HEK293 (cell line): ENCODE data around the gene CXCL8.

Source experiments
- CTCF ChIA-PET: fragments of 350-600 bp; formaldehyde crosslinking; extraction: SDS; loops from one replicate; lab custom pipeline; 2021; ENCODE audit warnings: antibody characterized with exemption; lab: Yijun Ruan, JAX
- POLR2A ChIA-PET: fragments of 300-600 bp; formaldehyde crosslinking; extraction: SDS; loops from one replicate; lab custom pipeline; 2020; ENCODE audit warnings: antibody characterized with exemption, inconsistent platforms; lab: Yijun Ruan, JAX
- H3K27ac ChIP-seq: fragments of 200-500 bp; sonication (Bioruptor generic); 2 replicates; pipeline ENCODE4 v1.5.1; 2014; ENCODE audit warnings: low read depth, low read length, control low read depth, inconsistent platforms; ENCODE audit errors: extremely low read depth
- H3K36me3 ChIP-seq, 2 experiments: fragments of 200-500 bp in 1 of 2; sonication (Bioruptor generic) in 1 of 2; 1 replicate in 1 of 2; 2 replicates in 1 of 2; pipeline ENCODE4 v1.5.1; 2014 to 2017; ENCODE audit warnings: inconsistent platforms in 2 of 2, low read length in 2 of 2; ENCODE audit not compliant: control insufficient read depth in 2 of 2, insufficient read depth in 1 of 2
- H3K4me1 ChIP-seq: fragments of 200-500 bp; sonication (Bioruptor generic); 2 replicates; pipeline ENCODE4 v1.5.1; 2014; ENCODE audit warnings: mild to moderate bottlenecking, low read length, inconsistent platforms; ENCODE audit not compliant: control insufficient read depth, insufficient read depth
- H3K4me3 ChIP-seq: 2 replicates; pipeline ENCODE4 v1.5.1; 2011; ENCODE audit warnings: low read depth, mild to moderate bottlenecking, control low read depth, low read length, moderate library complexity
- H3K9me3 ChIP-seq: fragments of 200-500 bp; sonication (Bioruptor generic); 2 replicates; pipeline ENCODE4 v1.5.1; 2014; ENCODE audit warnings: low read depth, low read length, inconsistent platforms; ENCODE audit not compliant: control insufficient read depth, insufficient read depth
- EGR2 ChIP-seq: fragments of 450-650 bp; formaldehyde crosslinking; IDR thresholded peaks from 2 replicates; pipeline ENCODE4 v1.5.1; 2016; ENCODE audit warnings: low read depth, missing biosample characterization, missing genetic modification characterization
- OSR2 ChIP-seq: fragments of 450-650 bp; formaldehyde crosslinking; IDR thresholded peaks from 2 replicates; pipeline ENCODE4 v1.5.1; 2016; ENCODE audit warnings: missing biosample characterization, missing genetic modification characterization
- PRDM2 ChIP-seq: fragments of 450-650 bp; formaldehyde crosslinking; IDR thresholded peaks from 2 replicates; pipeline ENCODE4 v1.5.1; 2016; ENCODE audit warnings: missing biosample characterization, missing genetic modification characterization, borderline replicate concordance
- PRDM4 ChIP-seq: fragments of 450-650 bp; formaldehyde crosslinking; IDR thresholded peaks from 2 replicates; pipeline ENCODE4 v1.5.1; 2017; ENCODE audit warnings: missing biosample characterization, missing genetic modification characterization
- YY2 ChIP-seq: fragments of 450-650 bp; formaldehyde crosslinking; IDR thresholded peaks from 2 replicates; pipeline ENCODE4 v1.5.1; 2016; ENCODE audit warnings: missing biosample characterization, missing genetic modification characterization
- ZBTB49 ChIP-seq: fragments of 450-650 bp; formaldehyde crosslinking; IDR thresholded peaks from 2 replicates; pipeline ENCODE4 v1.5.1; 2016; ENCODE audit warnings: missing biosample characterization, missing genetic modification characterization, low read depth
- ZNF16 ChIP-seq: fragments of 450-650 bp; formaldehyde crosslinking; IDR thresholded peaks from 2 replicates; pipeline ENCODE4 v1.5.1; 2016; ENCODE audit warnings: low read depth, missing biosample characterization, missing genetic modification characterization
- ZNF223 ChIP-seq: fragments of 450-650 bp; formaldehyde crosslinking; IDR thresholded peaks from 2 replicates; pipeline ENCODE4 v1.5.1; 2016; ENCODE audit warnings: missing biosample characterization, missing genetic modification characterization
- ZNF274 ChIP-seq, 2 experiments: fragments of 200-500 bp in 1 of 2; fragments of 450-650 bp in 1 of 2; sonication (Bioruptor generic) in 1 of 2; formaldehyde crosslinking in 1 of 2; IDR thresholded peaks; 2 replicates each; pipeline versions ENCODE4 v1.5.1 to v1.6.1; 2014 to 2016; ENCODE audit warnings: borderline replicate concordance in 1 of 2, inconsistent platforms in 1 of 2, low read length in 1 of 2, missing biosample characterization in 1 of 2, missing genetic modification characterization in 1 of 2
- ZNF324 ChIP-seq: fragments of 450-650 bp; formaldehyde crosslinking; IDR thresholded peaks from 2 replicates; pipeline ENCODE4 v1.5.1; 2016; ENCODE audit warnings: missing biosample characterization, missing genetic modification characterization
- ZNF398 ChIP-seq: fragments of 450-650 bp; formaldehyde crosslinking; IDR thresholded peaks from 2 replicates; pipeline ENCODE4 v1.5.1; 2017; ENCODE audit warnings: missing biosample characterization, missing genetic modification characterization
- ZNF530 ChIP-seq: fragments of 450-650 bp; formaldehyde crosslinking; IDR thresholded peaks from 2 replicates; pipeline ENCODE4 v1.5.1; 2016; ENCODE audit warnings: low read depth, missing biosample characterization, missing genetic modification characterization
- ZNF544 ChIP-seq: fragments of 450-650 bp; formaldehyde crosslinking; IDR thresholded peaks from 2 replicates; pipeline ENCODE4 v1.5.0; 2017; ENCODE audit warnings: missing biosample characterization, missing genetic modification characterization
- ZNF555 ChIP-seq: fragments of 450-650 bp; formaldehyde crosslinking; conservative IDR thresholded peaks from 2 replicates; pipeline ENCODE4 v1.5.1; 2017; ENCODE audit warnings: missing biosample characterization, mild to moderate bottlenecking, missing genetic modification characterization, inconsistent platforms
- ZNF621 ChIP-seq: fragments of 450-650 bp; formaldehyde crosslinking; IDR thresholded peaks from 2 replicates; pipeline ENCODE4 v1.5.1; 2017; ENCODE audit warnings: missing biosample characterization, missing genetic modification characterization
- ZNF664 ChIP-seq: fragments of 450-650 bp; formaldehyde crosslinking; IDR thresholded peaks from 2 replicates; pipeline ENCODE4 v1.5.1; 2016; ENCODE audit warnings: missing biosample characterization, missing genetic modification characterization
- TF ChIP-seq, protein P1 (sequence below): fragments of 450-650 bp; formaldehyde crosslinking; conservative IDR thresholded peaks from 2 replicates; pipeline ENCODE4 v1.5.1; 2016; ENCODE audit warnings: low read depth, missing biosample characterization, missing genetic modification characterization
- TF ChIP-seq, protein P2 (sequence below): fragments of 450-650 bp; formaldehyde crosslinking; IDR thresholded peaks from 2 replicates; pipeline ENCODE4 v1.5.1; 2016; ENCODE audit warnings: missing biosample characterization, missing genetic modification characterization
- TF ChIP-seq, protein P3 (sequence below): fragments of 450-650 bp; formaldehyde crosslinking; IDR thresholded peaks from 2 replicates; pipeline ENCODE4 v1.5.1; 2016; ENCODE audit warnings: missing biosample characterization, missing genetic modification characterization

The CXCL8 gene

DNA sequence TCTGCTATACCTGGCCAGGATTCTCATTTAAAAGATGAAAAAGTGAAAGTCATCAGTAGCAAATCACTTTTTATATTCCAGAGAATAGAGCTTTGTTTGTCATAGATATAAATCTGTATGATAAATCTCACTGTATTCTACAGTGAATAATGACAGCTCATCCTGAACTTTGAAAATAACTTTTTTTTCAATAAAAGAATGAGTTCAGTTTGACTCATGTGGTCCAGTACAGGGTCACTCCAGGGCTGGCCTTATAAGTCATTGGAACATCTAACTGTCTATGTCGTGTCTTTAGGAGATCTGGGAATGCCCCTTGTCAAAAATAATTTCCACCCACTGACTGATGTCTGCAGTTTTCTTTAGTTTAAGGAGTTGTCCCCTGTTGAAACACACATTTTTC lies 18.5 kb upstream of the CXCL8 start:
- H3K4me1 ChIP-seq: no peaks in the 10 kb centered on the region
- POLR2A ChIA-PET: no interaction called here
- H3K27ac ChIP-seq: no peak overlapping the region
- H3K4me3 ChIP-seq: no peak overlapping the region
- TF ChIP-seq ZNF16 (no peak), ZNF324 (no peak), ZBTB49 (no peak), ZNF621 (tag by site-specific recombination) (no peak), PRDM2 (tag by site-specific recombination) (no peak), ZNF530 (tag by site-specific recombination) (no peak), OSR2 (tag by site-specific recombination) (no peak), ZNF664 (tag by site-specific recombination) (no peak), ZNF544 (tag by site-specific recombination) (no peak), ZNF223 (no peak), PRDM4 (tag by site-specific recombination) (no peak), ZNF398 (no peak), YY2 (tag by site-specific recombination) (no peak), ZNF274 (IDR thresholded peaks at IDR 0.05; ENCODE audit: low read length) (no peak), ZNF274 (tag by site-specific recombination; IDR thresholded peaks at IDR 0.05; ENCODE audit: borderline replicate concordance) (no peak), EGR2 (no peak), ZNF555 (tag by site-specific recombination) (no peak)
- TF ChIP-seq, protein P1, sequence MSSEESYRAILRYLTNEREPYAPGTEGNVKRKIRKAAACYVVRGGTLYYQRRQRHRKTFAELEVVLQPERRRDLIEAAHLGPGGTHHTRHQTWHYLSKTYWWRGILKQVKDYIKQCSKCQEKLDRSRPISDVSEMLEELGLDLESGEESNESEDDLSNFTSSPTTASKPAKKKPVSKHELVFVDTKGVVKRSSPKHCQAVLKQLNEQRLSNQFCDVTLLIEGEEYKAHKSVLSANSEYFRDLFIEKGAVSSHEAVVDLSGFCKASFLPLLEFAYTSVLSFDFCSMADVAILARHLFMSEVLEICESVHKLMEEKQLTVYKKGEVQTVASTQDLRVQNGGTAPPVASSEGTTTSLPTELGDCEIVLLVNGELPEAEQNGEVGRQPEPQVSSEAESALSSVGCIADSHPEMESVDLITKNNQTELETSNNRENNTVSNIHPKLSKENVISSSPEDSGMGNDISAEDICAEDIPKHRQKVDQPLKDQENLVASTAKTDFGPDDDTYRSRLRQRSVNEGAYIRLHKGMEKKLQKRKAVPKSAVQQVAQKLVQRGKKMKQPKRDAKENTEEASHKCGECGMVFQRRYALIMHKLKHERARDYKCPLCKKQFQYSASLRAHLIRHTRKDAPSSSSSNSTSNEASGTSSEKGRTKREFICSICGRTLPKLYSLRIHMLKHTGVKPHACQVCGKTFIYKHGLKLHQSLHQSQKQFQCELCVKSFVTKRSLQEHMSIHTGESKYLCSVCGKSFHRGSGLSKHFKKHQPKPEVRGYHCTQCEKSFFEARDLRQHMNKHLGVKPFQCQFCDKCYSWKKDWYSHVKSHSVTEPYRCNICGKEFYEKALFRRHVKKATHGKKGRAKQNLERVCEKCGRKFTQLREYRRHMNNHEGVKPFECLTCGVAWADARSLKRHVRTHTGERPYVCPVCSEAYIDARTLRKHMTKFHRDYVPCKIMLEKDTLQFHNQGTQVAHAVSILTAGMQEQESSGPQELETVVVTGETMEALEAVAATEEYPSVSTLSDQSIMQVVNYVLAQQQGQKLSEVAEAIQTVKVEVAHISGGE: no peak
- TF ChIP-seq, protein P2, sequence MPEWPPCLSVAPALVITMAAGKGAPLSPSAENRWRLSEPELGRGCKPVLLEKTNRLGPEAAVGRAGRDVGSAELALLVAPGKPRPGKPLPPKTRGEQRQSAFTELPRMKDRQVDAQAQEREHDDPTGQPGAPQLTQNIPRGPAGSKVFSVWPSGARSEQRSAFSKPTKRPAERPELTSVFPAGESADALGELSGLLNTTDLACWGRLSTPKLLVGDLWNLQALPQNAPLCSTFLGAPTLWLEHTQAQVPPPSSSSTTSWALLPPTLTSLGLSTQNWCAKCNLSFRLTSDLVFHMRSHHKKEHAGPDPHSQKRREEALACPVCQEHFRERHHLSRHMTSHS (tag by site-specific recombination): no peak
- TF ChIP-seq, protein P3, sequence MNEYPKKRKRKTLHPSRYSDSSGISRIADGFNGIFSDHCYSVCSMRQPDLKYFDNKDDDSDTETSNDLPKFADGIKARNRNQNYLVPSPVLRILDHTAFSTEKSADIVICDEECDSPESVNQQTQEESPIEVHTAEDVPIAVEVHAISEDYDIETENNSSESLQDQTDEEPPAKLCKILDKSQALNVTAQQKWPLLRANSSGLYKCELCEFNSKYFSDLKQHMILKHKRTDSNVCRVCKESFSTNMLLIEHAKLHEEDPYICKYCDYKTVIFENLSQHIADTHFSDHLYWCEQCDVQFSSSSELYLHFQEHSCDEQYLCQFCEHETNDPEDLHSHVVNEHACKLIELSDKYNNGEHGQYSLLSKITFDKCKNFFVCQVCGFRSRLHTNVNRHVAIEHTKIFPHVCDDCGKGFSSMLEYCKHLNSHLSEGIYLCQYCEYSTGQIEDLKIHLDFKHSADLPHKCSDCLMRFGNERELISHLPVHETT (tag by site-specific recombination): no peak
- no peaks in the 10 kb centered on the region for H3K36me3 ChIP-seq
- CTCF ChIA-PET: no interaction called here
- no peaks in the 10 kb centered on the region for H3K9me3 ChIP-seq
